ENCODE data around the gene C18orf32.
A peak's percentile ranks its signal among the peaks of the same experiment; 100 is the strongest.
"Not testable (repeated sequence)": the region's sequence is repeated elsewhere in the genome, so short reads cannot be mapped to it uniquely, and the experiment has no call there.

The C18orf32 gene

GRCh38 chr18:49500201-49500921 is 13.3 kb upstream of the C18orf32 start:
- DNase-seq (ENCODE audit: low read depth): no peak

GRCh38 chr18:49499046-49499637 is 12.1 kb upstream of the C18orf32 start:
- no peak for DNase-seq (ENCODE audit: low read depth)

DNA sequence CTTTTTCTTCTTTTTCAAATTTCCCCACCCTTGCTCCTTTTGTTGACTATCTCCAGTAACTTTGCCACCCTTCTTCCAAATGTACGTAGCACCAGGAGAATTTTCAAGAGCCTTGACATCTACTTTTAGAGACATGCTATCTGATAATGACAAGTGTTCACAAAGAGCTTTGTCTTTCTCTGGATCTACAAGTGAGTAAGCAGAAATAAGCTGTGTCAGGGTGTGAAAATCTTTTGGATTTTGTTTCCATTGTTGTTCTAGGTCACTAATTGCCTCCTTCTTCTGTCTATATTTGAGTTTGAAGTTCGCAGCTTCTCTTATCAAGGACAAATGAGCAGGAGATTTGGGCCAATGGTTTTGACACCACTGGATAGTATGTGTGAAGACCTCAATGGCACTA is 8.4 kb upstream of the C18orf32 start:
- no peak for DNase-seq (ENCODE audit: low read depth)

- no peak for DNase-seq (ENCODE audit: low read depth)
These were observed 8.0 kb upstream of the C18orf32 start for GRCh38 chr18:49495076-49495475.

DNA sequence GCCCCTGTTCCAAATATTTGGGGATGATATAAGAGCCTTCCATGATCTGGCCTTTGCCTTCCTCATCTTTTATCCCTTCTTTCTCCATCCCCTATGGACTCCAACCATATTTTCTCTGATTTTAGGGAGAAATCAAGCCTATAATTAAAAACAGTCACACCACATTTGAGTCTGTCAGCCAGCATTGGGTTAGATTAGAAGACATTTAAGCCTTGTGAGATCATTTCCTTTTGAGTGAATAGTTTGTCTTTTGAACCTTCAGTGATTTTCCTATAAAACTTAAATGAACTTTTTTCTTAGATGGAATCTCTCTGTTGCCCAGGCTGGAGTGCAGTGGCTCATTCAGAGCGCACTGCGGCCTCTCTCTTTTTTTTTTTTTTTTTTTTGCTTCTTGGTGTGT is 7.6 kb upstream of the C18orf32 start:
- no peak for DNase-seq (ENCODE audit: low read depth)

DNA sequence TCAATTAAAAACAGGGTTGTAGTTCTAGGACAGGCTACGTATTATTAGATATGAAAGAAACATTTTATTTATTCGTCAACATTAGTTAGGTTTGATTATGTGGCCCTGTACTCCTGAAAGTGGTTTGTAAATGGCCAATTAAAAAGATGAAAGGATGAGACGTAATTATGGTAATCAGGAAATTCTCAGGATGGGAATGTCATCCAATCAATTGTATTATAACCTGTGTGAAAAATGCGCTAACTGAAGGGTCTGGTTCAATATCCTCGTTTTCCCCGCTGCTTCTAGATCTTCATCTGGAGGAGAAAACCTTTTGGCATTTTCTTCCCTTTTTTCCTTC is 5.6 kb upstream of the C18orf32 start:
- DNase-seq (ENCODE audit: low read depth): no peak

DNA sequence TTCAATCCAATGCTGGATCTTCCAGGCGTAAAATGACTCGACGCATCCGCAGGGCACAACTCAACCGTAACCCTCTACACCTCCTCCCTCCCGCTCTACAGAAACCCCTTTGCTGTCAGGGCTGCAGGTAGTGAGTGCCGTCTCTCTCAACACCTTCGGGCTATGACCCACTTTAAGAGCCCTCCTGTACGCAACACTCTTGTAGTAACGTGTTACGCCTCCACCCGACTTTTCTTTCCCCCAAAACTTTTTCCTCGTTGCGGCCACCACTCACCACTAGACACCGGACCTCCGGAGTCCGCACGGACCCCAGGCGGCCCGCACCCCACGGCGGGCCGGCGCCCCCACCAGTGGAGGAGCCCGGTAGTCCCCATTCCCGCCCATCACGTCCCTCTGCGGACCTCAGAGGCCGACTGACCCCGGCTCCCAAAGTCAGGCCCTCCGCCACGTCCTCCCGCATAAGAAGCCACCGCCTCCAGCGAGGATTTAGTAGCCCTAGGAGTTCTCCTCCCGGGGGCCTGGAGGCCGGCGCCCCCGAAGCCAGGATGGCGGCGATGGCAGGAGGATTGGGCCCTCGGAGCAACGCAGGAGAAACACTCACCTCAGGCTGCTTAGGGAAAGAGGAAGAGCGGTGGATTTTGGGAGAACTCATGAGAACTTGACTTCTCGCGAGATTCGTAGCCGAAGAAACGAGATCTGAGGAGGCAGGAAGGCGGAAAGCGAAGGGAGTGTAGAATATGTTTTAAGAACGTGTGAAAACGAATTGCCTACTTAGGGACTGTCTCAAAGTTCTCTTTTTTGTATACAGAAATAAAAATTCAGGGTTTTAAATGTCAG is 5.0 kb upstream of the C18orf32 start, which contains the start of gene RPL17:
TSS of gene RPL17 (minus strand) at position 609 of the 837 bp plus-strand sequence.
- peak; percentile 96 for DNase-seq (ENCODE audit: low read depth)

DNA sequence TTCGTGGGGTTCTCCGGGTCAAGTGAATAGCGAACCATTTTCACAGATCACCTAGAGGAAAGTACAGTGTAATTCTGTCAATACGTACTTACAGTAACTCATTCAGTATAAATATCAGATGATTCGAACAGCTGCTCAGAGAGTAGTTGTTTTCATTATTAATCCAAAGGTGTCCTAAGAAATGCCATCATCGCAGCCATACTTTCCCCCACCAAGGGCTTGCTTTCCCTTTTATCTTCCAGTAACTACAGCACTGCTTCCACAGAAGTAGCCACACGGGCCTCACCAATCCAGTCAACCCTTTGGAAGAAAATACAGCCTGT is 4.5 kb upstream of the C18orf32 start:
- no peak for DNase-seq (ENCODE audit: low read depth)

GRCh38 chr18:49490246-49490762 is 3.3 kb upstream of the C18orf32 start:
- no peak for DNase-seq (ENCODE audit: low read depth)

DNA sequence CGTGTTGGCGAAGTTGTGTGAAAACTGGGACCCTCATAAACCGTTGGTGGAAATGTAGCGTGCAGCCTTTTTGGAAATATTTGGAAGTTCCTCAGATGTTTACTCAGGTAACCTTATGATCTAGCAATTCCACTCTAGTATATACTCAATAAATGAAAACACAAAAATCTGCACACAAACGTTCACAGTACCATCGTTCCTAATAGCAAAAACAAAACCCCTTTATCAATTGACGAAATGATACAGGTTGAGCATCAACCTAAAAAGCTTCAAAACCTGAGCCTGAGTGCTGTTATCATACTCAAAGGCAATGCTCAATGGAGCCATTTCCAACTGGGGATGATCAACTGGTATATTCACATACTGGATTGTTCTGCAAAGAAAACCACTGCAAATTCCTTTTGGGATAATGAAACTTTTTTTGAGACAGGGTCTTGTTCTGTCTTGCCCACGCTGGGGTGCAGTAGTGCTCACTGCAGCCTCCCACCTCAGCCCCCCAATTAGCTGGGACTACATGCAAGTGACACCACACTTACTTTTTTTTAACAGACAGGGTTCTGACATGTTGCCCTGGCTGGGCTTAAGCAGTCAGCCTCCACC is 777 bp upstream of the C18orf32 start:
- DNase-seq (ENCODE audit: low read depth): no peak

GRCh38 chr18:49486606-49486952 is 455 bp downstream of the C18orf32 start:
- DNase-seq (ENCODE audit: low read depth): no peak

DNA sequence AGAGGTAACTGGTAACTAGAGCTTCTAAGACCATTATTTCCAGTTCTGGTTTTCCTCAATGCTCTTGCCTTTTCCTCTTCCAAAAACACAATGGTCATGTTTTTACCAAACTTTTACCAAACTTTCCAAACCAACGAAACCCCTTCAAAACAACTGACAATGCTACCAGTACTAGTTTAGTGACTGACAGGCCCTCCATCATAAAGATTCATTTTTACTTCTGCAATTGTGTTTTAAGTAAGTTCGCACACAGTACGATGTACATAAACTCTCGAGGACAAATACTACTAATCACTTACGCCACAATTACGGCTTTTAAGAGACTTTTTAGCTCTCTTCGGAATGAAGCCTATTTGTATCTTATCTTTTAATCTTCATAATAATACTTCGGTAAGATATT is 900 bp downstream of the C18orf32 start:
- no peak for DNase-seq (ENCODE audit: low read depth)

DNA sequence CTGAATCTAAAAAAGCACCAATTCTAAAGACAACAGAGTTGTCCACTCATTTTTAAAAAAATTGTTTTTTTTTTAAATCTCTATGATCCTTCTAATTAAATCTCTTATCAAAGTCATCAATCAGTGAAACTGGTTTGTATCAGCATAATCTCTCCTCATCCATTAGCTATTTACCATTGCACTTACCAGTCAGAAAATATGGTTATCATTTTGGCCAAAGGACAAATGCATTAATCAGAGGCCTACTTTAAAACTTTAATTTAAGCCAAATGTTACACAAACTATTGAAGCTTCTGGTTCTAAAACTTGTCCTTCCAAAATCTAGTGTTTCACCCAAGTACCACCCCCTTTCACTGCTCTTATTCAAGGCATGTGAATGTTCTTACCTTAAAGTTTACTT is 3.8 kb downstream of the C18orf32 start:
- no peak for DNase-seq (ENCODE audit: low read depth)

DNA sequence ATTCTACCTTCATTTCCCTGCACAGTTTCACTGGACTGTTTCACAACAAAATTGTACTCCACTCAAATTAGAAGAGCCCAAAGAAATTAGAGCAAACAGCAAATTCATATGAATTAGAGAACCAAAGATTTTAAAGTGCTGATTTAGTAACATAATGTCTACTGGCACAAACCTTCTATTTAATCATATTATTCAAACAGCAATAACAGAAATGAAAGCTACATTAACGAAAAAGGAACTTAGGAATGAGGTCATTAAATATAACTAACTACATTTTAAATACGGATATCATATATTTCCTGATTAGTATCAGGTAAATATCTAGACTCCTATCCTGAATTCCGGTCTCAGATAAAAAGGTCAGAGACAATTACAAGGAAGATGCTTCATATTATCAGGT is 5.1 kb downstream of the C18orf32 start:
- DNase-seq (ENCODE audit: low read depth): no peak

- no peak for DNase-seq (ENCODE audit: low read depth)
These were observed 5.7 kb downstream of the C18orf32 start for GRCh38 chr18:49481317-49481716.

DNA sequence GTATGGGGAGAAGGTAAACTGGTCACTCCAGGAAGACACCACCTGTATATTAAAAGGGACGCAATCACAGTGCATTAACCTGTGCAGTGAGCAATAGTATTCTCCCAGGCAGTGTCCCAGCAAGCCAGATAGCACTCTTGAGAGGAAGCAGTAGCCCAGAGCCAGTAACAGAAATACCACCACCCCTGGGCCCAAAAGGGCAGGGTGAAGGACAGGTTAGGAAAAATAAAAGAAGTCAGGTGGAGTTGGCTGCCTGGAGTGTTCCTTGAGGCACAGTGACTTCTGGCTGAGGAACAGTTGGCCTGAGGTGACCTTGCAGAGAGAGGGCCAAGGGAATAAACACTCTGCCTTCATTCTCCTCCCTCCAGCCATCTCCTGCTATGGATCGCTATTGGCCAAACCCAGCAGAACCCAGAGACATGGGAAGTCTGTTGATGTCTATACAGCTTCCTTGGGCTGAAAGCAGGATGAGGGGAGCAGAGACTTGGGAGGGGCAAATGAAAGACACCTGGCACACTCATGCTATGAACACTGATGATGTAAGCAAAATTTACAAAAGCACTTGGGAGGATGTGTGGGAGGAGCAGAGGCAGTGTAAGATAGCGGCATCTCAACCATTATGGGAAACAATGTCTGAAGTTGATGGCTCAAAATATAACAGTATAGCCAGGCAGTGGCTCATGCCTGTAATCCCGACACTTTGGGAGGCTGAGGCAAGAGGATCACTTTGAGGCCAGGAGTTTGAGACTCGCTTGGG is 7.5 kb downstream of the C18orf32 start:
- DNase-seq (ENCODE audit: low read depth): no peak

DNA sequence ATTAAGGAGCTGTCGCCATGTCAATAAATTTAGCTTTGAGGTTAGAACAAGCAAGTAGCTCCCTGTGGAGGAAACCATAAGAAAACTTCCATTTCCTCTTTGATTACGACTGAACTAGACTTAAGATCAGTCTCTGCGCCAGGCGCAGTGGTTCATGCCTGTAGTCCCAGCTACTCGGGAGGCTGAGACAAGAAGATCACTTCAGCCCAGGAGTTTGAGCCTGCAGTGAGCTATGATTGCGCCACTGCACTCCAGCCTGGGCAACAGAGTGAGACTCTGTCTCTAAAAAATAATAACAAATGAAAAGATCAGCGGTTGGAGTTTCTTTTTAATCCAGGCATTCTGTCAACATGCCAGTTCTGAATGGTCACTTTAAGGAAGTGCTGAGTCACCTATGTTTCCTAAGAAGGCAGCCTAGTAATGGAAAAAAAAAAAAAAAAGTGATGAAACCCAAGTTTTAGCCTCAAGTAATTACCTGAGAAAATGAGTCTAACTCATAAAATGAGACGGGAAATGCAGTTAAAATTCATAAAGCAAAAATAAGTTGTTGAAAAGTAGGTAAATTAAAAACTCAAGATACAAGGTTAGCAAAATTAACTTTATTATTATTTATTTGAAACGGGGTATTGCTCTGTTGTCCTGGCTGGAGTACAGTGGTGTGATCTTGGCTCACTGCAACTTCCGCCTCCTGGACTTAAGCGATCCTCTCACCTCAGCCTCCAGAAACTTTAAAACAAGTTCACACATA is 10.2 kb downstream of the C18orf32 start:
- DNase-seq (ENCODE audit: low read depth): no peak

DNA sequence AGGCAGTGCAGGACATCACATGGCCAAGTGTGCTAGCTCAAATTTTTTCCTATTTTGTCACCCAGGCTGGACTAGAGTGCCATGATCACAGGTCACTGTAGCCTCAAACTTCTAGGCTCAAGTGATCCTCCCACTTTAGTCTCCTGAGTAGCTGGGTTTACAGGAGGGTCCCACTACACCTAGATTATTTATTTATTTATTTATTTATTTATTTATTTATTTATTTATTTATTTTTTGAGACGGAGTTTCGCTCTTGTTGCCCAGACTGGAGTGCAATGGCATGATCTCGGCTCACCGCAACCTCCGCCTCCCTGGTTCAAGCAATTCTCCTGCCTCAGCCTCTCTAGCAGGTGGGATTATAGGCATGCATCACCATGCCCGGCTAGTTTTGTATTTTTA is 12.1 kb downstream of the C18orf32 start:
- not testable (repeated sequence) for DNase-seq (ENCODE audit: low read depth)

DNA sequence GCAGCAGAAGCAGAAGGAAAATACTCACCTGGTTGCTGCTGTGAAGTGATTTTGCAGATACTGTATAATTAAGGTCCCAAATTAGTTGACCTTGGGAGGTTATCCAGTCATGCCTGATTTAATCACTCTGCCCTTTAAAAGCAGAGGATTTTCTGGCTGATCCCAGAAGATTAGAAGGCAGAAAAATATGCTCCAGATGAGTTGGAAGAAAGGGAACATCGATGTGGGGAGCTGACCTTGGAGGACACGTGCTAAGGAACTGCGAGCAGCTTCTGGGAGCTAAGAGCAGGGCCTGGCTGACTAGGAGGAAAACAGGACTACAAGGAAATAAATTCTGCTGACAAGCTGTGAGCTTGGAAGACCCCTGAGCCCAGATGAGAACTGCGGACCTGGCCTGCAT is 13.3 kb downstream of the C18orf32 start:
- DNase-seq (ENCODE audit: low read depth): no peak

GRCh38 chr18:49472459-49472858 is 14.6 kb downstream of the C18orf32 start:
- no peak for DNase-seq (ENCODE audit: low read depth)

DNA sequence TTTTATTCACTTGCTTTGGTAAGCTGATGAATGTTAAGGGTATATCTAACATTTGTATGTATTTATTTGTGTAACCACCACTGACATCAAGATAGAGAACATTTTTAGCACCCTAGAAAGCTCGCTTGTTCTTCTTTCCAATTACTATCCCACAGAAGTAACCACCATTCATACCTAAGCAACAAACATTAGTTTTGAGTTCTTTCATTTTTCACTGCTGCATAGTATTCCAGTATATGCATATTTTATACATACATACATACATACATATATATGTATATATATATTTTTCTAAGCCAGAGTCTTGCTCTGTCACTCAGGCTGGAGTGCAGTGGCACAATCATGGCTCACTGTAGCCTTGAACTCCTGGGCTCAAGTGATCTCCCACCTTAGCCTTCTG is 15.5 kb downstream of the C18orf32 start:
- DNase-seq (ENCODE audit: low read depth): no peak
